Measurements from ENCODE around the gene TGIF2. TPM values are rescaled to one million over a fixed set of nuclear protein-coding genes. Genes with fewer than 3 reads are reported as not detected.

TGIF2 gene
- total and polyA plus RNA-seq, 2 of the 4 experiments (the other 2 are of a cell fraction): 9.7 to 12.7 TPM

- H3K9ac ChIP-seq (ENCODE audit: low read depth, low read length): peak overlapping the region; percentile 99
- peaks cover 37% of the 10 kb centered on the region for H3K36me3 ChIP-seq (ENCODE audit: control insufficient read depth, insufficient read depth, low read length)
- ChIA-PET CTCF (interaction anchor here (0.6 kb wide), 1 partner anchor 15 kb away, joined by 3 read pairs; no protein-coding TSS in a partner anchor), POLR2A (ENCODE audit: unreplicated experiment) (interaction anchor here (0.5 kb wide), 1 partner anchor 15 kb away, joined by 4 read pairs; no protein-coding TSS in a partner anchor)
- peak overlapping the region; percentile 30; the same call in 1 of the 2 replicates for H3K56ac ChIP-seq (ENCODE audit: extremely low read depth, insufficient read depth, low read length)
- H2BK20ac ChIP-seq (ENCODE audit: low read depth, low read length): no peak overlapping the region
- H3K9me3 ChIP-seq (ENCODE audit: control insufficient read depth, insufficient read depth, low read length): no peaks in the 10 kb centered on the region
- peaks cover 27% of the 10 kb centered on the region for H3K4me1 ChIP-seq (ENCODE audit: control insufficient read depth, insufficient read depth, low read length)
- no peak overlapping the region for H2BK15ac ChIP-seq (ENCODE audit: low read depth, low read length)
- H3K14ac ChIP-seq (replicated peaks; ENCODE audit: low read depth, low read length): peak overlapping the region; percentile 100
- peak overlapping the region; percentile 99 for H3K27ac ChIP-seq (ENCODE audit: insufficient read depth, low read length)
- H3K27me3 ChIP-seq (ENCODE audit: control insufficient read depth, insufficient read depth, low read length): no peaks in the 10 kb centered on the region
- BruUV-seq (replicated peaks): no TSS peak
- ATAC-seq (ENCODE audit: low read depth) (peak; percentile 2), DNase-seq (peak; percentile 83)
- H4K91ac ChIP-seq (ENCODE audit: insufficient read depth, low read depth, low read length): peak overlapping the region; percentile 44; the same call in 1 of the 2 replicates
- peaks cover 71% of the 10 kb centered on the region for H4K20me1 ChIP-seq (ENCODE audit: insufficient read depth, low read length)
- H2AFZ ChIP-seq (replicated peaks; ENCODE audit: low read length, poor library complexity): no peak overlapping the region
- intact Hi-C loops (cut with micrococcal nuclease) (loop anchor here (5.0 kb wide), 1 partner anchor 331 kb away; no protein-coding TSS in a partner anchor), dilution Hi-C loops (cut with HindIII; ENCODE audit: low sequenced_read_pairs, unreplicated experiment) (no loop called here), in situ Hi-C loops (cut with MboI; ENCODE audit: low sequenced_read_pairs) (no loop called here)
- 27% methylated on average over 3 of the region's 14 CpGs; no CpG with 5 or more reads in 1 of the 2 experiments for WGBS, 2 experiments (ENCODE audit: extremely low coverage in 2 of 2, insufficient read length in 1 of 2)
- H4K5ac ChIP-seq (ENCODE audit: low read depth, low read length): peak overlapping the region; percentile 23
- peak overlapping the region; percentile 89 for H3K4me3 ChIP-seq (ENCODE audit: insufficient read depth, low read depth, low read length)
- peak overlapping the region; percentile 87 for H3K23ac ChIP-seq (ENCODE audit: low read depth, low read length)
- peak overlapping the region; percentile 79 for H3K4me2 ChIP-seq (ENCODE audit: low read depth, low read length)
- peaks cover 23 to 75% of the 10 kb centered on the region in 2 experiments; a peak in 3 of 4 replicates for H3K79me1 ChIP-seq (ENCODE audit: low read depth in 1 of 2, low read length in 2 of 2)
- H3K9me1 ChIP-seq (ENCODE audit: insufficient read depth, low read length): peaks cover 21% of the 10 kb centered on the region
- H2BK5ac ChIP-seq (ENCODE audit: low read depth, low read length, poor library complexity, severe bottlenecking): peak overlapping the region; percentile 99
- peak overlapping the region; percentile 100 for H2AK9ac ChIP-seq (replicated peaks; ENCODE audit: low read depth, low read length, poor library complexity)
- peak overlapping the region; percentile 85 for H2AK5ac ChIP-seq (ENCODE audit: low read depth, low read length)
- peak overlapping the region; percentile 20 to 99 for H4K8ac ChIP-seq (ENCODE audit: low read depth in 2 of 2, low read length in 2 of 2)
- H3K18ac ChIP-seq (ENCODE audit: low read depth, low read length): peak overlapping the region; percentile 14
- no peak overlapping the region for H2BK120ac ChIP-seq (ENCODE audit: low read depth, low read length)
- no peak for TF ChIP-seq CTCF (conservative IDR thresholded peaks at IDR 0.05; ENCODE audit: low read depth, low read length)
- TF ChIP-seq MXI1 (IDR thresholded peaks at IDR 0.05; ENCODE audit: borderline replicate concordance, low read depth, low read length): 0 out of 2 replicates have a peak, but pooled peaks have one; percentile 5
- H3K4ac ChIP-seq (ENCODE audit: low read depth, low read length): peak overlapping the region; percentile 78
Observed at GRCh38 chr20:36543184-36544133, 29.9 kb upstream of the TGIF2 start.

All from IMR-90 (cell line).